ENCODE results near the gene CDH4.

Gene CDH4

GRCh38 chr20:61252601-61253263 is 671 bp downstream of the CDH4 start:
- Histone ChIP-seq H3K9ac (ENCODE audit: low read depth in 1 of 2, low read length in 2 of 2) (no peak overlapping the region), H3K27ac (ENCODE audit: low read depth, low read length) (no peak overlapping the region), H3K36me3 (ENCODE audit: control insufficient read depth in 1 of 2, insufficient read depth in 2 of 2, low read length in 2 of 2) (no peaks in the 10 kb centered on the region), H3K4me3 (ENCODE audit: low read depth in 1 of 2, low read length in 2 of 2) (no peak overlapping the region), H3K9me3 (ENCODE audit: control insufficient read depth in 1 of 2, low read length in 2 of 2) (peaks cover 0 to 3% of the 10 kb centered on the region in 2 donors), H3K4me1 (ENCODE audit: control insufficient read depth in 1 of 2, insufficient read depth in 2 of 2, low read length in 2 of 2) (no peaks in the 10 kb centered on the region), H3K27me3 (ENCODE audit: control insufficient read depth in 1 of 2, insufficient read depth in 2 of 2, low read length in 2 of 2) (peaks cover 20 to 47% of the 10 kb centered on the region in 2 donors)

- H3K9ac ChIP-seq (ENCODE audit: low read depth in 1 of 2, low read length in 2 of 2) = no peak overlapping the region
- H3K4me3 ChIP-seq (ENCODE audit: low read depth in 1 of 2, low read length in 2 of 2) = no peak overlapping the region
- H3K9me3 ChIP-seq (ENCODE audit: control insufficient read depth in 1 of 2, low read length in 2 of 2) = peaks cover 0 to 3% of the 10 kb centered on the region in 2 donors
- peaks cover 20 to 46% of the 10 kb centered on the region in 2 donors for H3K27me3 ChIP-seq (ENCODE audit: control insufficient read depth in 1 of 2, insufficient read depth in 2 of 2, low read length in 2 of 2)
- H3K27ac ChIP-seq (ENCODE audit: low read depth, low read length) = no peak overlapping the region
- no peaks in the 10 kb centered on the region for H3K4me1 ChIP-seq (ENCODE audit: control insufficient read depth in 1 of 2, insufficient read depth in 2 of 2, low read length in 2 of 2)
- no peaks in the 10 kb centered on the region for H3K36me3 ChIP-seq (ENCODE audit: control insufficient read depth in 1 of 2, insufficient read depth in 2 of 2, low read length in 2 of 2)
These were observed 1.2 kb downstream of the CDH4 start for GRCh38 chr20:61253264-61253639.

GRCh38 chr20:61253640-61254511 is 1.8 kb downstream of the CDH4 start:
- H3K27ac ChIP-seq (ENCODE audit: low read depth, low read length) = no peak overlapping the region
- no peaks in the 10 kb centered on the region for H3K4me1 ChIP-seq (ENCODE audit: control insufficient read depth in 1 of 2, insufficient read depth in 2 of 2, low read length in 2 of 2)
- H3K27me3 ChIP-seq (ENCODE audit: control insufficient read depth in 1 of 2, insufficient read depth in 2 of 2, low read length in 2 of 2) = peaks cover 20 to 40% of the 10 kb centered on the region in 2 donors
- H3K9me3 ChIP-seq (ENCODE audit: control insufficient read depth in 1 of 2, low read length in 2 of 2) = peaks cover 0 to 5% of the 10 kb centered on the region in 2 donors
- H3K9ac ChIP-seq (ENCODE audit: low read depth in 1 of 2, low read length in 2 of 2) = no peak overlapping the region
- H3K4me3 ChIP-seq (ENCODE audit: low read depth in 1 of 2, low read length in 2 of 2) = no peak overlapping the region
- H3K36me3 ChIP-seq (ENCODE audit: control insufficient read depth in 1 of 2, insufficient read depth in 2 of 2, low read length in 2 of 2) = no peaks in the 10 kb centered on the region

- Histone ChIP-seq H3K4me1 (ENCODE audit: control insufficient read depth in 1 of 2, insufficient read depth in 2 of 2, low read length in 2 of 2) (no peaks in the 10 kb centered on the region), H3K27ac (ENCODE audit: low read depth, low read length) (no peak overlapping the region), H3K4me3 (ENCODE audit: low read depth in 1 of 2, low read length in 2 of 2) (no peak overlapping the region), H3K27me3 (ENCODE audit: control insufficient read depth in 1 of 2, insufficient read depth in 2 of 2, low read length in 2 of 2) (peaks cover 20 to 32% of the 10 kb centered on the region in 2 donors), H3K36me3 (ENCODE audit: control insufficient read depth in 1 of 2, insufficient read depth in 2 of 2, low read length in 2 of 2) (no peaks in the 10 kb centered on the region), H3K9me3 (ENCODE audit: control insufficient read depth in 1 of 2, low read length in 2 of 2) (peaks cover 0 to 5% of the 10 kb centered on the region in 2 donors), H3K9ac (ENCODE audit: low read depth in 1 of 2, low read length in 2 of 2) (no peak overlapping the region)
These were observed 3.0 kb downstream of the CDH4 start for GRCh38 chr20:61254881-61255626.

GRCh38 chr20:61256365-61256764 is 4.3 kb downstream of the CDH4 start:
- H3K4me3 ChIP-seq (ENCODE audit: low read depth in 1 of 2, low read length in 2 of 2) = no peak overlapping the region
- no peak overlapping the region for H3K27ac ChIP-seq (ENCODE audit: low read depth, low read length)
- no peaks in the 10 kb centered on the region for H3K4me1 ChIP-seq (ENCODE audit: control insufficient read depth in 1 of 2, insufficient read depth in 2 of 2, low read length in 2 of 2)
- H3K9ac ChIP-seq (ENCODE audit: low read depth in 1 of 2, low read length in 2 of 2) = no peak overlapping the region
- H3K36me3 ChIP-seq (ENCODE audit: control insufficient read depth in 1 of 2, insufficient read depth in 2 of 2, low read length in 2 of 2) = no peaks in the 10 kb centered on the region
- peaks cover 0 to 5% of the 10 kb centered on the region in 2 donors for H3K9me3 ChIP-seq (ENCODE audit: control insufficient read depth in 1 of 2, low read length in 2 of 2)
- H3K27me3 ChIP-seq (ENCODE audit: control insufficient read depth in 1 of 2, insufficient read depth in 2 of 2, low read length in 2 of 2) = peaks cover 19% of the 10 kb centered on the region in 2 donors

GRCh38 chr20:61256824-61257223 is 4.8 kb downstream of the CDH4 start:
- H3K9ac ChIP-seq (ENCODE audit: low read depth in 1 of 2, low read length in 2 of 2) = no peak overlapping the region
- H3K36me3 ChIP-seq (ENCODE audit: control insufficient read depth in 1 of 2, insufficient read depth in 2 of 2, low read length in 2 of 2) = no peaks in the 10 kb centered on the region
- H3K27ac ChIP-seq (ENCODE audit: low read depth, low read length) = no peak overlapping the region
- H3K4me3 ChIP-seq (ENCODE audit: low read depth in 1 of 2, low read length in 2 of 2) = no peak overlapping the region
- H3K27me3 ChIP-seq (ENCODE audit: control insufficient read depth in 1 of 2, insufficient read depth in 2 of 2, low read length in 2 of 2) = peaks cover 15% of the 10 kb centered on the region in 2 donors
- H3K4me1 ChIP-seq (ENCODE audit: control insufficient read depth in 1 of 2, insufficient read depth in 2 of 2, low read length in 2 of 2) = no peaks in the 10 kb centered on the region
- H3K9me3 ChIP-seq (ENCODE audit: control insufficient read depth in 1 of 2, low read length in 2 of 2) = peaks cover 0 to 5% of the 10 kb centered on the region in 2 donors

- no peak overlapping the region for H3K9ac ChIP-seq (ENCODE audit: low read depth in 1 of 2, low read length in 2 of 2)
- no peaks in the 10 kb centered on the region for H3K36me3 ChIP-seq (ENCODE audit: control insufficient read depth in 1 of 2, insufficient read depth in 2 of 2, low read length in 2 of 2)
- H3K9me3 ChIP-seq (ENCODE audit: control insufficient read depth in 1 of 2, low read length in 2 of 2) = peaks cover 0 to 5% of the 10 kb centered on the region in 2 donors
- no peaks in the 10 kb centered on the region for H3K4me1 ChIP-seq (ENCODE audit: control insufficient read depth in 1 of 2, insufficient read depth in 2 of 2, low read length in 2 of 2)
- peaks cover 14% of the 10 kb centered on the region in 2 donors for H3K27me3 ChIP-seq (ENCODE audit: control insufficient read depth in 1 of 2, insufficient read depth in 2 of 2, low read length in 2 of 2)
- no peak overlapping the region for H3K27ac ChIP-seq (ENCODE audit: low read depth, low read length)
- no peak overlapping the region for H3K4me3 ChIP-seq (ENCODE audit: low read depth in 1 of 2, low read length in 2 of 2)
These were observed 5.5 kb downstream of the CDH4 start for GRCh38 chr20:61257611-61258010.

- Histone ChIP-seq H3K9ac (ENCODE audit: low read depth in 1 of 2, low read length in 2 of 2) (no peak overlapping the region), H3K27me3 (ENCODE audit: control insufficient read depth in 1 of 2, insufficient read depth in 2 of 2, low read length in 2 of 2) (peaks cover 4 to 8% of the 10 kb centered on the region in 2 donors), H3K4me3 (ENCODE audit: low read depth in 1 of 2, low read length in 2 of 2) (no peak overlapping the region), H3K4me1 (ENCODE audit: control insufficient read depth in 1 of 2, insufficient read depth in 2 of 2, low read length in 2 of 2) (no peaks in the 10 kb centered on the region), H3K36me3 (ENCODE audit: control insufficient read depth in 1 of 2, insufficient read depth in 2 of 2, low read length in 2 of 2) (no peaks in the 10 kb centered on the region), H3K9me3 (ENCODE audit: control insufficient read depth in 1 of 2, low read length in 2 of 2) (peaks cover 0 to 5% of the 10 kb centered on the region in 2 donors), H3K27ac (ENCODE audit: low read depth, low read length) (no peak overlapping the region)
These were observed 7.7 kb downstream of the CDH4 start for GRCh38 chr20:61259741-61260140.

- Histone ChIP-seq H3K27me3 (ENCODE audit: control insufficient read depth in 1 of 2, insufficient read depth in 2 of 2, low read length in 2 of 2) (no peaks in the 10 kb centered on the region), H3K9me3 (ENCODE audit: control insufficient read depth in 1 of 2, low read length in 2 of 2) (peaks cover 0 to 5% of the 10 kb centered on the region in 2 donors), H3K27ac (ENCODE audit: low read depth, low read length) (no peak overlapping the region), H3K36me3 (ENCODE audit: control insufficient read depth in 1 of 2, insufficient read depth in 2 of 2, low read length in 2 of 2) (no peaks in the 10 kb centered on the region), H3K4me1 (ENCODE audit: control insufficient read depth in 1 of 2, insufficient read depth in 2 of 2, low read length in 2 of 2) (no peaks in the 10 kb centered on the region), H3K4me3 (ENCODE audit: low read depth in 1 of 2, low read length in 2 of 2) (no peak overlapping the region), H3K9ac (ENCODE audit: low read depth in 1 of 2, low read length in 2 of 2) (no peak overlapping the region)
These were observed 8.8 kb downstream of the CDH4 start for GRCh38 chr20:61260905-61261304.

- H3K4me3 ChIP-seq (ENCODE audit: low read depth in 1 of 2, low read length in 2 of 2) = no peak overlapping the region
- H3K36me3 ChIP-seq (ENCODE audit: control insufficient read depth in 1 of 2, insufficient read depth in 2 of 2, low read length in 2 of 2) = no peaks in the 10 kb centered on the region
- H3K9ac ChIP-seq (ENCODE audit: low read depth in 1 of 2, low read length in 2 of 2) = no peak overlapping the region
- H3K27me3 ChIP-seq (ENCODE audit: control insufficient read depth in 1 of 2, insufficient read depth in 2 of 2, low read length in 2 of 2) = no peaks in the 10 kb centered on the region
- H3K4me1 ChIP-seq (ENCODE audit: control insufficient read depth in 1 of 2, insufficient read depth in 2 of 2, low read length in 2 of 2) = no peaks in the 10 kb centered on the region
- no peak overlapping the region for H3K27ac ChIP-seq (ENCODE audit: low read depth, low read length)
- H3K9me3 ChIP-seq (ENCODE audit: control insufficient read depth in 1 of 2, low read length in 2 of 2) = peaks cover 0 to 5% of the 10 kb centered on the region in 2 donors
These were observed 10.0 kb downstream of the CDH4 start for GRCh38 chr20:61262036-61262435.
